ENCODE measurements around the gene SBF2. TPM values are rescaled to one million over a fixed set of nuclear protein-coding genes. Genes with fewer than 3 reads are reported as not detected.

Gene SBF2
- total RNA-seq, 1 experiment from 2014 or later, result 30.2 TPM

GRCh38 chr11:10201343-10201742 lies 92.7 kb downstream of the SBF2 start:
- no peak overlapping the region for H2BK12ac ChIP-seq (ENCODE audit: insufficient read length, low read depth, low read length)
- H2AK5ac ChIP-seq (ENCODE audit: insufficient read length, low read length), result no peak overlapping the region
- no peak overlapping the region for H3K4me2 ChIP-seq (ENCODE audit: insufficient read depth, insufficient read length, low read length)
- H3K18ac ChIP-seq (ENCODE audit: insufficient read length, low read depth, low read length), result no peak overlapping the region
- Mint-ChIP-seq H3K36me3 (ENCODE audit: insufficient read depth in 1 of 3, low read depth in 3 of 3) (peaks cover 14 to 30% (median 29%) of the 10 kb centered on the region in 3 experiments), H3K27ac (no peak overlapping the region), H3K27me3 (ENCODE audit: low read depth) (no peaks in the 10 kb centered on the region), H3K4me3 (no peak overlapping the region), H3K4me1 (peaks cover 20 to 22% of the 10 kb centered on the region in 2 experiments), H3K9me3 (peaks cover 30 to 31% of the 10 kb centered on the region in 2 experiments)
- H3K27me3 ChIP-seq (ENCODE audit: insufficient read depth, low read length), result no peaks in the 10 kb centered on the region
- peaks cover 5% of the 10 kb centered on the region; the same call in 1 of the 2 replicates for H3K4me1 ChIP-seq (ENCODE audit: insufficient read depth, low read length)
- H4K8ac ChIP-seq (replicated peaks; ENCODE audit: insufficient read length, low read depth, low read length), result no peak overlapping the region
- no peak overlapping the region for H2BK15ac ChIP-seq (ENCODE audit: low read depth, low read length)
- no peaks in the 10 kb centered on the region for H4K20me1 ChIP-seq (ENCODE audit: control insufficient read depth, insufficient read depth, insufficient read length)
- no peak overlapping the region for H3K27ac ChIP-seq (ENCODE audit: insufficient read length, low read depth, low read length)
- no peak overlapping the region for H3K4ac ChIP-seq (ENCODE audit: low read depth, low read length)
- TF ChIP-seq CTCF (conservative IDR thresholded peaks at IDR 0.05), result no peak
- no peak overlapping the region for H2AFZ ChIP-seq (ENCODE audit: low read length)
- H3K23ac ChIP-seq (ENCODE audit: insufficient read length, low read depth, low read length), result no peak overlapping the region
- H3T11ph ChIP-seq (ENCODE audit: low read length), result no peak overlapping the region
- WGBS (ENCODE audit: extremely low coverage, insufficient read length, low lambda C conversion rate), result no CpG with 5 or more reads among the region's 1 CpG
- no peak overlapping the region for H3K14ac ChIP-seq (ENCODE audit: insufficient read depth, low read length)
- no peak overlapping the region for H3K9ac ChIP-seq (ENCODE audit: extremely low read depth, insufficient read length, low read length)
- H4K5ac ChIP-seq (ENCODE audit: insufficient read length, low read depth, low read length), result no peak overlapping the region
- no peak overlapping the region for H4K91ac ChIP-seq (ENCODE audit: insufficient read length, low read depth, low read length)
- no peak overlapping the region for H2BK120ac ChIP-seq (ENCODE audit: low read depth, low read length, poor library complexity, severe bottlenecking)
- H3K56ac ChIP-seq (ENCODE audit: insufficient read length, low read depth, low read length), result no peak overlapping the region
- H2BK20ac ChIP-seq (ENCODE audit: low read depth, low read length, poor library complexity, severe bottlenecking), result no peak overlapping the region
- no peak for DNase-seq
- no peaks in the 10 kb centered on the region for H3K9me3 ChIP-seq (ENCODE audit: control insufficient read depth, low read depth, low read length)
- peaks cover 2% of the 10 kb centered on the region for H3K79me1 ChIP-seq (ENCODE audit: insufficient read depth, low read depth, low read length, poor library complexity, severe bottlenecking)
- H2BK5ac ChIP-seq (ENCODE audit: insufficient read length, low read length), result no peak overlapping the region
- no peaks in the 10 kb centered on the region for H3K23me2 ChIP-seq (ENCODE audit: insufficient read length, low read depth, low read length, poor library complexity, severe bottlenecking)
- no peaks in the 10 kb centered on the region; the same call in 1 of the 2 replicates for H3K79me2 ChIP-seq (ENCODE audit: insufficient read depth, low read length)

All from H9 (cell line).